Bronchial epithelial cell (primary cell): ENCODE measurements around the gene STK32A. TPM values are rescaled to one million over a fixed set of nuclear protein-coding genes. Genes with fewer than 3 reads are reported as not detected.
A peak's percentile ranks its signal among the peaks of the same experiment; 100 is the strongest.

Experiments used
- DNase-seq: peaks from one replicate; pipeline ENCODE4 v3.0.0-alpha.2; 2010; ENCODE audit warnings: low read depth
- FAIRE-seq: peaks from 2 replicates; lab custom pipeline; 2011; peaks lifted over from hg19 to GRCh38; lab: Jason Lieb, UNC
- H3K27me3 ChIP-seq: 2 replicates; pipeline ENCODE4 v1.5.1; 2011; ENCODE audit warnings: low read length; ENCODE audit not compliant: control insufficient read depth, insufficient read depth
- H3K36me3 ChIP-seq: 2 replicates; pipeline ENCODE4 v1.5.1; 2011; ENCODE audit warnings: low read length; ENCODE audit not compliant: control insufficient read depth, insufficient read depth
- H3K4me3 ChIP-seq: 2 replicates; pipeline ENCODE4 v1.5.1; 2011; ENCODE audit warnings: mild to moderate bottlenecking, low read depth, low read length, control low read depth
- total RNA-seq: library from RNA; depleted of rRNA; stranded (reverse); fragments of >200 nt; gene quantifications from 2 replicates; pipeline ENCODE4 v1.2.1, GENCODE V29; 2014
- TF ChIP-seq, protein P1 (sequence below): IDR thresholded peaks from 2 replicates; pipeline ENCODE4 v1.5.1; 2011; ENCODE audit warnings: mild to moderate bottlenecking, moderate library complexity, low read length, control low read depth, inconsistent platforms; ENCODE audit not compliant: insufficient read depth, severe bottlenecking

The STK32A gene
- total RNA-seq, 1 donor from 2014 or later: 5.5 TPM

DNA sequence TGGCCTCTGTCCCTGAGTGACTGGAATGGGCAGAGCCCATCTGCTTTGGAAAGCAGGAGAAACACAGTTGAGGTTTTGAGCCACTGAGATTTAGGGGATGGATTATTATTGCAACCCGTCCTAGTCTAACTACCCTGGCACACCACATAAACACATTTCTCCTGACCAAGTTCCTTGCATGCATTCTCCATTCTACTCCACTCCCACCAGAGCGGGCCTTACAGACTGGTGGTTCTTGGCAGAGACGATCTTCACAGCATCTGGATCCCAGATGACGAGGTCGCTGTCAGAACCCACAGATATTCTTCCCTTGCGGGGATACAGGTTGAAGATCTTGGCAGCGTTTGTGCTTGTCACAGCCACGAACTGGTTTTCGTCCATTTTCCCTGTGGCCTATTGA is 164.0 kb downstream of the STK32A start:
- DNase-seq: no peak
- no peaks in the 10 kb centered on the region for H3K36me3 ChIP-seq
- TF ChIP-seq, protein P1, sequence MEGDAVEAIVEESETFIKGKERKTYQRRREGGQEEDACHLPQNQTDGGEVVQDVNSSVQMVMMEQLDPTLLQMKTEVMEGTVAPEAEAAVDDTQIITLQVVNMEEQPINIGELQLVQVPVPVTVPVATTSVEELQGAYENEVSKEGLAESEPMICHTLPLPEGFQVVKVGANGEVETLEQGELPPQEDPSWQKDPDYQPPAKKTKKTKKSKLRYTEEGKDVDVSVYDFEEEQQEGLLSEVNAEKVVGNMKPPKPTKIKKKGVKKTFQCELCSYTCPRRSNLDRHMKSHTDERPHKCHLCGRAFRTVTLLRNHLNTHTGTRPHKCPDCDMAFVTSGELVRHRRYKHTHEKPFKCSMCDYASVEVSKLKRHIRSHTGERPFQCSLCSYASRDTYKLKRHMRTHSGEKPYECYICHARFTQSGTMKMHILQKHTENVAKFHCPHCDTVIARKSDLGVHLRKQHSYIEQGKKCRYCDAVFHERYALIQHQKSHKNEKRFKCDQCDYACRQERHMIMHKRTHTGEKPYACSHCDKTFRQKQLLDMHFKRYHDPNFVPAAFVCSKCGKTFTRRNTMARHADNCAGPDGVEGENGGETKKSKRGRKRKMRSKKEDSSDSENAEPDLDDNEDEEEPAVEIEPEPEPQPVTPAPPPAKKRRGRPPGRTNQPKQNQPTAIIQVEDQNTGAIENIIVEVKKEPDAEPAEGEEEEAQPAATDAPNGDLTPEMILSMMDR: no peak

DNA sequence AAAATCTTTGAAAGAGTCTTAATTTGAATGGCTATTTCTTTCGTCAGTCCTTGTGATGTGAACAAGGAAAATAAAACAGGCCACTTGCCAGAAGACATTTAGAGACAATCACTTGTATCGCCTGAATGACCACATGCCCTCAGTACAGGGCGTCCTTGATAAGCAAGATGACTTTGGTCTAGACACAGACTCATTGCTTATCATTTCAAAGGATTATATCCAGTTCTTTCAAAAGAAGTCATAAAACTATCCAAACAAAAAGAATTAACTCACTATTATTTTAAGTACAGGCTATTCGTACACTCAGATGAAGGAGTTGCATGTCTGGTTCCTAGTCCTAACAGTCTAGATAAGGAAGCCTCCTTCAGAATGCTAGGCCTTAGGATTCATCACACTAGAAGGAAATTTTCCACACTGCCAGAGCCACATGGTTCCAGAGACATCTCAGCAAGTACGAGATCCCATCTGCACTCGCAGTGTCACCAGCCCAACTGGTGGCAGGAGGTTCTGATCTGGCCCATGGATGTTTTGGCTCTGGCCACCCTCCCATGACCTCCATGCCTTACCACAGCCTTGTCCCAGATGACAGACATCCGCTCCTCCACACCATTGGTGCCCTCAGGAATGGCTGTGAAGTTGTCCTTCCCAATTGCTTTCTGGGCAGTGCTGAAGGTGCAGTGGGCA is 165.4 kb downstream of the STK32A start:
- H3K4me3 ChIP-seq: no peak overlapping the region
- H3K27me3 ChIP-seq: no peaks in the 10 kb centered on the region
- TF ChIP-seq, protein P1: no peak
- DNase-seq (no peak), FAIRE-seq (peak; percentile 28)
- no peaks in the 10 kb centered on the region for H3K36me3 ChIP-seq

More for the DNA sequence above, 164.0 kb downstream of the STK32A start:
- no peak for FAIRE-seq
- Histone ChIP-seq H3K27me3 (no peaks in the 10 kb centered on the region), H3K4me3 (no peak overlapping the region)

DNA sequence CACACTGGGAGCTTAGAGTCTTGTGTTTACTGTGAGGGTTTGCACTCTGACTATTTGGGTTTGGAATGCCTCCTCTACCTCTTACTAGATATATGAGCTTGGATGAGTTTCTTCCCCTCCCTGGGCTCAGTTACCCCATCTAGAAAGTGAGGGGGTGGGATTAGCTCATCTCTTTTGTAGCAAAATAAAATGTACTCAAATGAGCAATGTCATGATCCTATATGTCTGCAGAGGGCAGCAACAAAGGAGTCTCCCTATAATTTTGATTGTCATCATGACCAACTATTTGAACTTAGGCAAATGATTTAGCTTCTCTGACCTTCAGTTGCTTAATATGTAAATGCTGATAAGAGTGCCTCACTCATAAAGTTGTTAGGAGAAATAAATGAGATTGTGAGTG is 166.1 kb downstream of the STK32A start:
- FAIRE-seq: no peak

DNA sequence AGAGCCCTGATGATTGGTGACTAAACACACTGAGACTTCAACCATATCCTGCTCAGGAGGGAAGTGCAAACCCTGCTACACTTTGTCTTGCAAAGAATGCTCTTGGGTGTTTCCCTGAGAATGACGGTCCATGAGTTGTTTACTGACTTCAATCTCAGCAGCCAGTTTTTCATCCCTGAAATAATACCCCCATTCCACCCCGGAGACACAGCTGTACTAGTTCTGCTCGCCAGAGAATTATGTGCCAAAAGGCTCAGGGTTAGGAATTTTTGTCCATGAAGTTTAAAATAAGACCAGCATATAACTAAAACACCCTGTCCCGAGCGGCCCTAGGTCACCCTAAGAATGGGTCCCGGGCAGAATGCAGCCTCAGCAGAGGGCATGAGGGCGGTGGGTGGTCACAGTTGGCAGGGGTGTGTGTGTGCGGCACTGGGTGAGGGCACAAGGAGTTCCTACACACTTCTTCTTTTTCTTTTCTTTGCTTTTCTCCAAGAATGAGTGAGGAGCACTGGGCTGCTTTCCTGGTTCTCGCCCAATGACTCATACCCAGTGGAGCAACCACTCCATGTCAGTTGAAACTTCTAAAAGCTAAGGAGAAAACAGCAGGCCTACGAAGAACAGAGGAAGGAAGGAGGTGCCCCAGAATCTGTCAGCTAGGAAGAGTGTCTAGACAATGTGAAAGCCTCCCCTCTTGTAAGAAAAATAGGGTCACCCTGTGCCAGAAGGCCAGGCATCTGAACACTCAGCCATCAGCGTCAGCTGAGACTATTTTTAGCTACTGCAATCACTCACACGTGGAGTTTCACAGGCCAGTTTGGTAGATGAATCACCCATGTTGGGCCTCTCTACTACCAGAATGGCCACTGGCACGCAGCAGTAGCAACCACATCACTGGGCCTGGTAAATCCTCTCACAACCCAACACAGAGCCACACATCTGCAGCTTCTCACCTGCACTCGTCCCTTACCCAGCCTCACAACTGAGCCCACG is 169.1 kb downstream of the STK32A start:
- Histone ChIP-seq H3K27me3 (no peaks in the 10 kb centered on the region), H3K4me3 (no peak overlapping the region), H3K36me3 (no peaks in the 10 kb centered on the region)
- peak; percentile 94 for FAIRE-seq
- TF ChIP-seq, protein P1: no peak
- peak; percentile 93 for DNase-seq

More for the DNA sequence above, 166.1 kb downstream of the STK32A start:
- Histone ChIP-seq H3K36me3 (no peaks in the 10 kb centered on the region), H3K27me3 (no peaks in the 10 kb centered on the region), H3K4me3 (no peak overlapping the region)
- TF ChIP-seq, protein P1: no peak
- DNase-seq: peak; percentile 17

DNA sequence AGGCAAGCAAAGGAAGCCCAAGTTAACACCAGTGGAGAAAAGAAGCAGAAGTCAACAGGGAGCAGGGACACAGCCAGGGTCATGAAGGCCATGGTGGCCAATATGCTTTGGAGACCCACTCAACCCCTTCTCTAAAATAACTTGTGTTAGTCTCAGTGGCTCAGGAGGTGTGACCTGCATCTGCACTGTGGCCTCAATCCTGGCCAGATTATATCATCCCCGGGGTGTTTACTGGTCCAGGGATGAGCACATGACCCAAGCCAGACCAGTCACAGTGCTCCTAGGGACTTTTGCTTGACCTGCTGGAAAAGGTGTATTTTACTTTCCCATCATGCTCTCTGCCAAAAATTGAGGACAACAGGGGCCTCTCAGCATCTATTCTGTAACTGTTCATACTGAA is 169.9 kb downstream of the STK32A start:
- no peak for DNase-seq
- FAIRE-seq: no peak

More for the DNA sequence above, 169.9 kb downstream of the STK32A start:
- TF ChIP-seq, protein P1: no peak
- Histone ChIP-seq H3K36me3 (no peaks in the 10 kb centered on the region), H3K27me3 (no peaks in the 10 kb centered on the region), H3K4me3 (no peak overlapping the region)
